GM19025 (cell line): Measurements from ENCODE around the gene KRTAP23-1.

Source experiments
- ATAC-seq: cut with Tn5 transposase; IDR thresholded peaks from one replicate; pipeline ENCODE4 v1.9.1; 2021; ENCODE audit warnings: mild to moderate bottlenecking, low read depth, moderate library complexity; ENCODE audit not compliant: unreplicated experiment

Gene KRTAP23-1

GRCh38 chr21:30315701-30316100 is 32.7 kb downstream of the KRTAP23-1 start:
- ATAC-seq = no peak

GRCh38 chr21:30306884-30307283 is 41.5 kb downstream of the KRTAP23-1 start:
- no peak for ATAC-seq

- no peak for ATAC-seq
Measured at GRCh38 chr21:30305136-30305535, 43.3 kb downstream of the KRTAP23-1 start.
